Measurements from ENCODE around the gene MSANTD1.

Gene MSANTD1

DNA sequence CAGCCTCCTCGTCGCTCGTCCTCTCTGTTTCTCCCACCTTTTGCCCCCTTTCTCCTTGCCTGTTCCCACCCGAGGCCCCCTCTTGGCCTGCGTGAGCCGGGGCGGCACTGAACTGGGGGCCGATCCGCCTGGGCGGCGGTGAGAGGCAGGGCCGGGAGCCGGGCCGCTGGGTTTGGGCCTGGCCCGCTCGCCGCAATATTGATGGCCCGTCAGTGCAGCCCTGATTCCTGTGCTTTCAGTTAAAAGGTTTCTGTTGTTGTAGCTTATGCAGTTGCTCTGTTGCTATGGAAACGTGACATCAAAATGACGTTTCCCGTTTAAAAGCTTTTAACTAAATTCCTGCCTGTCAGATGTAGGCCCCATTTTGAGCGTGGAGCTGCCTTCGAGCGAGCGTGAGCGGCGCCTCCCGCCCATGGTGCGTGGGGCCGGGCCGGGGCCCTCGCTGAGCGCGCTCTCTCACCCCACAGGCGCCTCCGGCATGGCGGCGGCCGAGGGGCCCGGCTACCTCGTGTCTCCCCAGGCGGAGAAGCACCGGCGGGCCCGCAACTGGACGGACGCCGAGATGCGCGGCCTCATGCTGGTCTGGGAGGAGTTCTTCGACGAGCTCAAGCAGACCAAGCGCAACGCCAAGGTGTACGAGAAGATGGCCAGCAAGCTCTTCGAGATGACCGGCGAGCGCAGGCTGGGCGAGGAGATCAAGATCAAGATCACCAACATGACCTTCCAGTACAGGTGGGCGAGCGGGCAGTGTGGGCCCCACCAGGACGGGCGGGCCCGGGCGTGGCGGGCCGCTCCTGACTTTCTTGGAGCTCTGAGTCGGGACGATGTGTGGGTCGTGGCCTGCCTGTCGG, at the start of gene MSANTD1:
Gene MSANTD1, plus strand, starts transcription at position 349 of the 851 bp plus-strand sequence. Its CDS starts 64 bp downstream, at position 413.
- DNase-seq, result no peak

DNA sequence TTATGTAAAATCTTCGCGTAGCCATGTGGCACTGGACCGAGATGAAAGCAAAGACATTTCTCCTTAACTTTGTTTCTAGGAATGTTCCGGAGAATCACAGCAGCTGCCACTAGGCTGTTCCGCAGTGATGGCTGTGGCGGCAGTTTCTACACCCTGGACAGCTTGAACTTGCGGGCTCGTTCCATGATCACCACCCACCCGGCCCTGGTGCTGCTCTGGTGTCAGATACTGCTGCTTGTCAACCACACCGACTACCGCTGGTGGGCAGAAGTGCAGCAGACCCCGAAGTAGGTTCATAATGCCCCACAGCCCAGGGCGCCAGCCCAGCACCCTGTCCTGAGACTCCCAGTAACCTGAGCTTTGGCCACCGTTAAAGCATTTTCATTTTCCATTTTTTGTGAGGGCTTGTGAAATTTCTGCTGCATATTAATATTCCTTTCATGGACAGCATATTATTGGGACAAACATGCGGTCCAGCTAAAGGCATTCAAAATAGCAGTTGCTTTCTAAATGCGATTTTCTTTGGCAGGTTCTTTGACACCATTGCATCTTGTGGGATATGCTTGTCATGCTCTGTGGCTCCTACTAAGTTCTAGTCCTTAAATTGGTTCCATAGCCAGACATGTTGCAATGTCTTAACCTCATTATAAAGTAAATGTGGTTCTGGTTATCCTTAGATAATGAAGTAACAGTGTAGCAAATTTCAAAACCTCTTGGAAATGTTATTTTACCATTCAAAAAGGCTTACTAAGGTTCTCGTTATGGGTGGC, 49.1 kb upstream of the MSANTD1 start:
- DNase-seq, result no peak

DNA sequence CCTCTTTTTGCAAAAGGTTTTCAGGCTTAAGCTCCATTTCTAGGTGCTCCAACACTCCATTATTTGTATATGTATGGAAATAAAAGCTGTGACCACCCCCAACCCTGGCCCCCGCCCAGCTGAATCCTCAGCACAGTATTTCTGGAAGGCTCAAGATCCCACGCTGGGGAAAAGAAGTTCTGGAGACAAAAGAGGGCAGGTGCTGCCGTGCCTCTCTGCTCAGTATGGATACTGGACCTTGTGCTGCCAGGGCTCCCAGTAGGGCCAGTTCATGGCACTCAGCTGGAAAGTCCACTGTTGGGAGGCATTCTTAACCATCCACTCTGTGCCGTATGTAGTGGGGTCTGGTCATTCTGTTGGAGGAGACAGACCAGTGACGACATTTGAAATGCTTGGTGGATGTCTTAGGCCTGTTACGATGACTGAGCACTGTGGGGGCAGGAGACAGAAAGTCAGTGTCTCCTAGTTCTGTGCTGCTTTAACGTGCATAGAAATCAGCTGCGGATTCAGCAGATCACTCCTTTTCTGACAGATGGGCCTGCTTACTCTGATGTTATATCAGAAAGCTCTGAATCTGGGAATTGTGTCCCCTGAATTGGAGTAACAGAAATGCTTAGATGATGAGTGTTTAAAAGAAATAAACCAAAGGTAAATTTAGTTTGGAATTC, 48.4 kb upstream of the MSANTD1 start:
- DNase-seq, result no peak

DNA sequence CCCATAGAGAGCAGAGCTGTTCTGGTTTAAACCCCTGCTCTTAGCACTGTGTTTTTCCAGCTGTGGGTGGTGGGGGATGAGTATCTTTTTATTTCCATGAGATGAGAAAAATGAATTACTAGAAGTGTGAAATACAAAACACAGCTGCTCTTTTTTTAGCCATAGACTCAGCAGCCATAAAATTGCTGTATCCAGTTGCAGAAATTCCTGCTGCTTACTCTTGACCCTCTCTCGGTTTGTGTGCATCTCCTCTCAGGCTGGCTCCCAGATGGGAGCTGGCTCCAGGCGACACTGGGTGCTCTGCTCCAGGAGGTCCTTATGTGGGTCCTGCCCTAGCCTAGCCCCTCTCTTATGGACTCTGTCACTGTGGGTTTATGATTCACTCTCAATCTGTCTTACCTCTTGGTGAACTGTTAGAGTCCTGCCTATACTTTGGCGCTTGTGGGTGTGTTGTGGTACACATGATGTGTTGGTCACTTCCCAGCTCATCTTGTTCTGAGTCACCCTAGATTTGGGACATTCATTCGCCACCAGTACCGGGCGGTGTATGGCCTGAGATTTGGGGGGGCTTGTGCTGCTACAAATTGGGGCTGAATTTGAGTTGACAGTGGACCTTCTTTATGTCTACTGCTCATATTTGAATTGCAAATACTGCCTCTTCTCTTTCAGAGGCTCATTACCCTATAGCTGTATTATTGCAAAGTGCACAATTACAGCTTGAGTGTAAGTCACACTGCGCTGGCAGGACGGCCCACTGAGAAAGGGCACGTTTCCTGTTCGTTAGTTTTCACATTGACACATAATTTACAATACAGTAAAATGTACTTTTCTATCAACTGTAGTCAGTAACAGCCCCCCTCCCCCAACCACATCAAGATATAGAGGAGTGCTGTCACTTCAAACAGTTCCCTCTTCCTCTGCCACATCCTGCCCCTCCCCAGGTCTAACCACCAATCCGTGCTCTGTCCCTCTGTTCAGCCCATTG, 46.9 kb upstream of the MSANTD1 start:
- peak; percentile 58 to 64 for DNase-seq

DNA sequence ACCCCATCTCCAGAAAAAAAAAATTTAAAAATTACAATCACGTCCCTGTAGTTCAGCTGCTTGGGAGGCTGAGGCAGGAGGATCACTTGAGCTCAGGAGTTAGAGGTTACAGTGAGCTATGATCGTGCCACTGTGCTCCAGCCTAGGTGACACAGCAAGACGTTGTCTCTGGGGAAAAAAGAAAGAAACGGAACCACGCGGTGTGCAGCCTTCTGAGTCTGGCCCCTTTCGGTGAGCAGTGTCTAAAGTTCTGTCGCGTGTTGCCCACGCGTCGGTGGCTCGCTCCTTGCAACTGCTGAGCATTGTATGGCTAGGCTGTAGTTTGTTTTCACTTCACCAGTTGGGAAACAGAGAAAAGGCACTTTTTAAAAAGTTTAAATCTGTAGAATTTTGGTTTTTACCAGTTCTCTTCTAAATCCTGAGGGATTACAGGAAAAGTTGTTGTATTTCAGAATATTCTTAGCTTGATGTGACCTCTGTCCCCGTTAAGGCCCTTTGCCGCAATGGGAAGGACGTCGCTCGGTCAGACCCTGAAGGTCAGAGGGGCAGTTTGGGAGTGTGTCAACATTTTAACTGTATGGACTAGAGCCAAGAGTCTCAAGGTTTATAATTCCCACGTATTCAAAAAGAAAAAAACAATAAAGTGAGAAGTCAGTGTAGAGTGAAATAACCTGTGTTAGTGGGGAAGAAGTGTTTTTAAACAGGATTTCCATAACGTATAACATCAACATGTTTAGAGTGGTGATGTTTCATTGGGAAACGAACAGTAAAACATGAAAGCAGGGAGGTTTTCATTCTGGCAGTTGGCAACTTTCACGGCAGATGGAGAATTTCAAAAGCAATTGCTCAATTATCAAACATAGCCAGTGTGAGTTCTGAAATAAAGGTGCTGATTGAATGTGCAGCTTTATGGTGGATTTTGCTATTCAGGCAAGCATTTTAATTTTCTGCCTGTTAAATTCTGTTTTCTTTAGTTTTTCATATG, 45.8 kb upstream of the MSANTD1 start:
- DNase-seq, result no peak

DNA sequence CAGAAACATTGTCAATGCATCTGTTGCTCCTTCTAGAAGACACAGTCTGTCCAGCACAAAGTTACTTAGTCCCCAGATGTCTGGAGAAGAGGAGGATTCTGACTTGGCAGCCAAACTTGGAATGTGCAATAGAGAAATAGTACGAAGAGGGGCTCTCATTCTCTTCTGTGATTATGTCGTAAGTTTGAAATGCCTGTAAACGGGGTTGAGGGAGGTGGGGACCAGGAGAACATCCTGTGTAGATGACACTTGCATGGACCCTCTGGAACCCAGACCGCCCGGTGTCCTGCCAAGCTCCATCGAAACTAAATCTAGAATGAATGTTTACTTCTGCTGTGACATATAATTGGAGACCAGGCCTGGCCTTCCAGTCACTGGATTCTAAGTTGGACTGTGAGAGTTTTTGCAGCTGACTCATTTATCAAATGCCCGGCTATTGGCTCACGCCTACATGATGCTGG, 45.0 kb upstream of the MSANTD1 start:
- no peak for DNase-seq

DNA sequence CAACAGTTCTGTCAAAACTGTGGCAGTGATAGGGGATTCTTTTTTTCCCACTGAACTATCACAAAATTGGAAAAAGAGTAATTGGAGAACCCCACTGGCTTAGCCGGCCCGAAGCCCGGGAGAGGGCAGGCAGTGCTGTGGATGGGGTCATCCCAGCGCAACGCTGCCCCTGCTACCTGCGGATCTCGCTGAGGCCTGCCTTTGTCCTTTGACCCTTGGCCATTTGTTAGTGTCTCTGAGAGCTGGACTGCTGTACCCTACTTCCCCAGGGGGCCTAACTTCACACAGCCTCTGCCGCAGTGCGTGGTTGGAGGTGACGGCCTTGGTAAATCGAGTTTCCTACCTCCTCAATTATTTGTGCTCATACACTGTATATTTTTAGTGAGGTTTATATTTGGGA, 43.0 kb upstream of the MSANTD1 start:
- no peak for DNase-seq

DNA sequence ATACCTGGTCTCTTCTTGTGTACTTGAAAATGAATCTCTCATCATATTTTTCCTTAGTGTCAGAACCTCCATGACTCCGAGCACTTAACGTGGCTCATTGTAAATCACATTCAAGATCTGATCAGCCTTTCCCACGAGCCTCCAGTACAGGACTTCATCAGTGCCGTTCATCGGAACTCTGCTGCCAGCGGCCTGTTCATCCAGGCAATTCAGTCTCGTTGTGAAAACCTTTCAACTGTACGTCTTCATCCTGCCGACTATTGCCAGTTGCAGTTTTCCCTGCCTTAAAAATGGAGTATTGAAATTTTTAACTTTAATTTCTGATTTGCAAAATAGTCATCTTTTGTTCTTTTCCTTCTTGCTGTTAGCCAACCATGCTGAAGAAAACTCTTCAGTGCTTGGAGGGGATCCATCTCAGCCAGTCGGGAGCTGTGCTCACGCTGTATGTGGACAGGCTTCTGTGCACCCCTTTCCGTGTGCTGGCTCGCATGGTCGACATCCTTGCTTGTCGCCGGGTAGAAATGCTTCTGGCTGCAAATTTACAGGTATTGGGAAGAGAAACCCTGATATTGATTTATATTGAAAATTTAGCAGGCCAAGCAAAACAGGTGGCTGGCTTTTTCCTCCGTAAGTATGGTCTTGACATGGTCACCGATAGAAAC, 42.4 kb upstream of the MSANTD1 start:
- no peak for DNase-seq

DNA sequence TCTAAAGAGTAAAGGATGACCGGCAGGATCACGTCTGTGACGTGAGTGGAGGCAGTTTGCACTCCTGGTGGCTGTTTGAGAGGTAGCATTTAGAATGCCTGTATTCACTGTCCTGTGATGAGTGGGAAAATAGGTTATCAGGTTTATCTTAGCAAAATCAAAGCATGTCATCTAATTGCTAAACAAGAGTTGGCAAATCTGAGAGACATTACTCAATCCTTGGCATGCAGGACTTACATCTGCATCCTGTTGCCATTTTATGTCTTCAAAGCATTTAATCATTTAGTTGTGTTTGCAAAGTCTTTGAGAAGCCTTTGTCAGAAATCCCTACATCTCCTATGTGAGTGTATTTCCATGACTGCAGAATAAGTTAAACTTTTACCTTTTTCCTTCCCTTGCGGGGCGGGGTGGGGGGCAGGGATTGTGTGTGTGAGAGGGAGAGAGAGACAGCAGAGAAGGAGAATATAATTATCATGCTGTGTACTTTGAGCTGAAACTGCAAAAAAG, 41.4 kb upstream of the MSANTD1 start:
- peak; percentile 20 to 48 for DNase-seq

DNA sequence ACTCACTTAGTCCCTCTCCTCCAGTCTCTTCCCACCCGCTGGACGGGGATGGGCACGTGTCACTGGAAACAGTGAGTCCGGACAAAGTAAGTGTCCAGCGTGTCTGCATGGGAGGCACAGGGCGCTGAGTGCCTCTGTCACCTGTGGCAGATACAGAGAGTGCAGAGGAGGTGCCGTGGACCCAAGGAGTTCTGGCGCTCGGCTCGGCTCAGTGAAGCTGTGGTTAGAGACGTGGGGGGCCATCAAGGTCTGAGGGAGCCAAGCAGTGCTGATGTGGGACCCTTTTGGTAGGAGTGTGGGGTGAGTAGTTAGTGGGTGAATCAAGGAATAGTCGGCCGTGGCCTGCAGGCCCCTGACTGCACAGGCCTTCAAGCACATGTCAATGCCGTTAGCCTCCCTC, 40.1 kb upstream of the MSANTD1 start:
- DNase-seq, result no peak

DNA sequence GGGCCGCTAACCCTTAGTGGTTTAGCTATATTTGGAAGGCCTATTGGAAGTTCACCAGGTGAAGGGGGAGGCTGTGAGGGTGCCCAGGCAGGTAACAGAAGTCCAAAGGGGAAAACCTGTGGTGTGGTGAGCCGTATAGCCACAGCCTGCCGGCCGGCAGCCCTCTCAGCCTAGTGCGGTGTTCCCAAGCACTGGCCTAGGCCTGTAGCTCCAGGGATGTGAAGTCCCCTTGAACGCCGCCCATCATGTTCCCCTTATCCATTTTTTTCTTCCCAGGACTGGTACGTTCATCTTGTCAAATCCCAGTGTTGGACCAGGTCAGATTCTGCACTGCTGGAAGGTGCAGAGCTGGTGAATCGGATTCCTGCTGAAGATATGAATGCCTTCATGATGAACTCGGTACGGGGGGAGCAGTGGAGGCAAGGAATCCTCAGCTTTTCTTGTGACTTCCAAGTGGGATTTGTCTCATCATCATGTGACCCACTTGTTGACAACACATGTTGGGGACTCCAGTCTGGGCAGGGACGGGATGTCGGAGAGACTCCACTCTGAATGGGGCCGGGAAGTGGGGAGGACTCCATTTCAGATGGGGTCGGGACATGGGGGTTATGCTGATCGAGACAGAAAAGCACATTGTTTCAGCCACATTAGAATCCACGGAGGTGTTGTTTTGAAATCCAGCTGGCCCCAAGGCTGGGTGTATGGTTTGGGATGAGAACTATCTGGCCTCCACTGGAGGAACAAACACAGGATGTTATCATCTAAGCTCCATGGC, 39.2 kb upstream of the MSANTD1 start:
- DNase-seq, result no peak

DNA sequence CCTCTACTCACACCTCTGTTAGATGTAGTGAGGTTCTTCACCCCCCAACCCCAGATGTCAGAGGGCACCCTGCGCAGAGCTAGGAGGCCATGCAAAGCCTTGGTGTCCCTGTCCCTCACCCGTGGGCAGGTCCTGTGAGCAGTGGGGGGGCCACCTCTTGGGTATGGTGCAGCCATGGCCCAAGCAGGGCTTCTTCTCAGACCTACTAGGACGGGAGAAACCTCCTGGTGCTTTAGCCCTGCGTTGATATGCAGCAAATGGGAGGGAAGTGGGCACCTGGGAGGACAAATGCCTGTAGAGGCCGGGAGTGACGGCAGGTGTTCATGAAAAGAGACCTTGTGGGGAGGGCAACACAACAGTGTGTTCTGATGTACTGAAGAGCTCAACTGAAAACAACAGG, 38.5 kb upstream of the MSANTD1 start:
- DNase-seq, result no peak

DNA sequence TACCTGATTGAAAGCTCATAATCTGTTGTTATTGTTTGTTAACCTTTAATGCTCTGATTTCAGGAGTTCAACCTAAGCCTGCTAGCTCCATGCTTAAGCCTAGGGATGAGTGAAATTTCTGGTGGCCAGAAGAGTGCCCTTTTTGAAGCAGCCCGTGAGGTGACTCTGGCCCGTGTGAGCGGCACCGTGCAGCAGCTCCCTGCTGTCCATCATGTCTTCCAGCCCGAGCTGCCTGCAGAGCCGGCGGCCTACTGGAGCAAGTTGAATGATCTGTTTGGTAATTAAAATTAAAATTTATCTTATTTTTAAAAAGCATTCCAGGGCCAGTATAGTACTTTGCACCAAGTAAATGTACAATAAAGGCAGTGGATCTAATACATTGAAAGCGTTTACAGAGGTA, 37.1 kb upstream of the MSANTD1 start:
- DNase-seq, result no peak

DNA sequence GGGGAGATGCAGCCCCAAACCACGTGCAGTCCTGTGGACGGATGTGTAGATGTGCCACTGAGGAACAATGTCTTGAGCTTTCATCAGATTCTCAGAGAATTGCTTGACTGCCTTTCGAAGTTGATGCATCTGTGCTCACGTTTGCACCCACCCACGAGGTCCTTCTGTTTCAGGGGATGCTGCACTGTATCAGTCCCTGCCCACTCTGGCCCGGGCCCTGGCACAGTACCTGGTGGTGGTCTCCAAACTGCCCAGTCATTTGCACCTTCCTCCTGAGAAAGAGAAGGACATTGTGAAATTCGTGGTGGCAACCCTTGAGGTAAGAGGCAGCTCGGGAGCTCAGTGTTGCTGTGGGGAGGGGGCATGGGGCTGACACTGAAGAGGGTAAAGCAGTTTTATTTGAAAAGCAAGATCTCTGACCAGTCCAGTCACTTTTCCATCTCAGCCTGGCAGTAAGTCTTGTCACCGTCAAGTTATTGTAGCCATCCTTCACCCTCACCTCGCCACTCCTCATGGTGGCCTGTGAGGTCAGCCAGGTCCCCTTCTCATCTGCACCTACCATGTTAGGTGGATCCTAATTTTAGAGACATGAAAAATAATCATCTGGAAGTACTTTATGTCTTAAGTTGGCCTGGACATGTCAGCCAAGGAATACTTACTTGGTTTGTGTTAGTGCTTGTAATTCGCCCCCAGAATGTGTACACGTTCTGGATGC, 36.4 kb upstream of the MSANTD1 start:
- no peak for DNase-seq

DNA sequence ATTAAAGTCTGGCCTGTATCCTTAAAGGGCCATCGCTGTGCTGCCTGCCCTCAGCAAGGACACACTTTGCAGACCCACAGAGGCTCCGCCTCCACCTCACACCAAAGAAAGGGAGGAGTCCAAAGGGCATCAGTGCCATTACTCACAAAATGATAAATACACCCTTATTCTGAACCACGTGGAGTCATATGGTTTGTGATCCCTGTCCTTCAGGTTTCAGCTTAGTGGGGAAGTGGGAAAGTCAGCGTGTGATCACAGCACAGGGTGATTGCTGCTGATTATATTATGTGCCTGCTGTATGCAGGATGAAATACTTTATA, 35.9 kb upstream of the MSANTD1 start:
- DNase-seq, result no peak

DNA sequence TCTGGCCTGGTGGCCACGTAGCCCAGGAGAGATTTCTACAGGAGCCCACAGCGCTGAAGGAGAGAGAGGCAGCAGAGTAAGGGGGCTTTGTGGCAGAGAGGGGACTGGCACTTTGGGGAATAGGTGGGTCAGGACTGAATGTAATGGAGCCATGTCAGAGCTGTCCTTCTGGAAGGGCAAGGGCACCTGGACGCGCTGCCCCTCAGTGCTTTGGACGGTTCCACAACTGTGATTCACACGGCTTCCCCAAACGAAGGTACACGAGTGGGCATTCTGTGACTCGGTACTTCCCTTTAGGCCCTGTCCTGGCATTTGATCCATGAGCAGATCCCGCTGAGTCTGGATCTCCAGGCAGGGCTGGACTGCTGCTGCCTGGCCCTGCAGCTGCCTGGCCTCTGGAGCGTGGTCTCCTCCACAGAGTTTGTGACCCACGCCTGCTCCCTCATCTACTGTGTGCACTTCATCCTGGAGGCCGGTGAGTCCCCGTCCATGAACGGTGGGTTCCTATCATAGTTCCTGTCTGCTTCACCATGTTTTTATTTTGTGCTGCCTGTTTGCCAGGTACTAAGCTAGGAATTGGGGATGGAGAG, 35.2 kb upstream of the MSANTD1 start:
- no peak for DNase-seq

DNA sequence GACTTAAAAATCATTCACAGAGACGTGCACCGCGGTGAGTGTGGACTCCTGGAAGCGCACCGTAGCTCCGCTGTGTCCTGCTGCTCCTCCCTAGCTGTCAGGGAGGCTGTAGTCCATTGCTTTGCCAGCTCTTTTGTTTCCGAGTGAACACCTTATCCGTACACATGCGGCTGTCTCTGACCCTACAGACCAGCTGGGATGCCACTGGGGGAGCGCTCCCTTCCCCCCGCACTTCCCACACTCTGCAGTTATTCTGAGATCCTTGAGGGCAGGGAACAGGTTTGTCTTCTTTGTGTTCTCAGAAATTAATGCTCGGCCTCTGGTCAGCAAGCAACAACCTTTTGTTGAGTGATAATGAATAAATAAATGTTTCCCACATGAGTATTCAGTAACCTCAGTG, 33.7 kb upstream of the MSANTD1 start:
- no peak for DNase-seq

DNA sequence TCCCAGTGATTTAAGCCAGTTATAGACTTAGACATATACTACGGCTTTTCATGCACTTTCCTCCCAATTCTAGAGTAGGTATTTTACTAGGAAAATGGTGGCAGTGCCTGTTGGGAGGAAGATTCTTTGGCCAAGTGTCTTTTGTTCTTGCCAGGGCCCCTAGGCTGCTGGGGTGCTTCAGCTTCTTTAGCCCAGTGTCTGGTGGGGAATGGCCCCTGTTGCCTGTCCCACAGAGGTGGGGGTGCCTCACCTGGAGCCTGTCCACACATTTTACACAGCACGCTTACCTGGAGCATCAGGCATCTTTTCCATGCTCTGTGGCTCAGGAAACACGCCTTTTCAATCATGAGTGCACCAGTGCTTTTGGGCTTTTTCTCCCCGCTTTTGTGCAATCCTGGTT, 33.2 kb upstream of the MSANTD1 start:
- DNase-seq, result no peak

DNA sequence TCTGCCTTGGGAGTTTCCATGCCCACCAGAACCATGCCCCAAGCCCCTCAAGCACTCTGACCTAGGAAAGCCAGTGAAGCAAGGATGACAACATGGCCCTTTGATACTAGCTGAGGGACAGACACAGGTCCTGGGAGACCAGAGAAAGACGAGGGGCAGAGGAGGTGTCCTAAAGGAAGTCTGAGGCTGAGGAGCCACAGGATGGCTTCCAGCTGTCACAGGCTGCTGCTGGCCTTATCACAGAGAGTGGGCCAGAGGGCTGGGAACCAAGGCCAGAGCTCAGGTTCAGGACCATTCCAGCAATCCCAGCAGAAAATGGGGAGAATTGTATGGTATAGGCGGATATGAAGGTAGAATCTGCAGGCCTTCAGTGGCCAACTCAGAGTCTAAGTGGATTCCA, 31.7 kb upstream of the MSANTD1 start:
- no peak for DNase-seq
